Retina (tissue), 1 donor: ENCODE measurements around the gene ERF.

Source experiments
- DNase-seq: peaks from one replicate; pipeline ENCODE4 v3.0.0-alpha.2; 2016

Gene ERF

GRCh38 chr19:42252365-42253244, 2.3 kb downstream of the ERF start:
- DNase-seq, result peak; percentile 68

GRCh38 chr19:42251572-42252358, 3.2 kb downstream of the ERF start:
- peak; percentile 39 for DNase-seq

DNA sequence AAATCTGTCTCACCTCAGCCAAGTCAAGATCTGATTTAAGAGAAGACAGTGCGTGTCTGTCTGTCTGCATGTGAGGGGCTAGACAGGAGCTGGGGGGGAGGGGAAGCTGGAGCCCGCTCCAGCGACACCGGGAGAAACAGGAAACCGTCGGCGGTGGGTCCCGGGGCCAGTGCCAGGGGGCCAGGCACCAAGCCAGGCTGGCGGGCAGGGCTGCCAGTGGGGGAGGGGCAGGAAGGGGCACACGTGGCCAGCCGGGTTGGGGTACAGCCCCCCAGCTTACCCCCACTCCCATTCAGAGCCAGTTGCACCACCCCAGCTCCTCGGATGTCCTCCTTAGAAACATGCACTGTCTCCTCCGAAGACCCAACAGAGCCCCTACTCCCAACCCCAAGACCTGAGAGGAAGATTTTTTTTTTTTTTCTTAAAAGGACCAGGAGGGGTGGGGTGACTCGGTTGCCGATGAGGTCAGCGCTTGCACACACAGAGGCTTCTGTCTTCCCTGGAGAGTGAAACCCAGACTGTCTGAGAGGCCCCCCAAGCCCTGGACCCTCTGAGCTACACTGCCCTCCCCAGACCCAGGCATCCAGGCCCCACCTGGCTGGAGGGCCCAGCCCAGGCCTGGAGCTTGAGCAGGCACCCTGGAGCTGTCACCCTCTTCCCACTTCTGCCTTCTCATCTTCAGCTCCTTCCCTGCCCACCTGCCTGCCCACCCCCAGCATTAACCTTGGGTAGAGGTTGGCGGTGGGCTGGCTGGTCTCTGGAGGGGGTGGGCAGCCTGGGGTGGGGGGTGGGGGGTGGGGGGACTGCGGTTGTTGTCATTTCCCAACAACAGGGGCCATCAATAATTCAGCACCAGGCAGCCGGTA, 4.0 kb downstream of the ERF start:
- peak; percentile 44 for DNase-seq

DNA sequence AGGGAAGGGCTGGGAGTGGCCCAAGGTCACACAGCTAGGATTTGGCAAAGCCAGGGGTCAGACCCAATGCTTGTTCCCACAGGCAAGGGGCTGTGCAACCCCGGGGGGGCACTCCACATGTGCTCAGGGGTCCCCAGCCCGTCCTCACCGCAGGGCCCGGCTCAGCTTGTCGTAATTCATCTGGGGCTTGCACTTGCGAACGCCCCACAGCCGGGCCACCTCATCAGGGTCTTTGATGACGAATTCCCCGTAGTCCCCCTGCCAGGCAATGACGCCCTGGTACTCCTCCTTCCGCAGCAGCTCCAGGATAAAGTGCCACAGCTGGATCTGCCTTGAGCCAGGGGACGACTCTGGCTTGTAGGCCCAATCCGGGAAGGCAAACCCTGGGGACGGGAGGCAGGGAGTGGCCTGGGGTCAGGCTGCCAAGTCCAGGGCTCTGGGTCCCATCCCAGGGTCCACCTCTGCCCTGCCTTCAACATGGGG, 4.7 kb downstream of the ERF start:
- peak; percentile 27 for DNase-seq

GRCh38 chr19:42249769-42250168, 5.2 kb downstream of the ERF start:
- DNase-seq, result no peak

GRCh38 chr19:42249149-42249750, 5.7 kb downstream of the ERF start:
- no peak for DNase-seq

DNA sequence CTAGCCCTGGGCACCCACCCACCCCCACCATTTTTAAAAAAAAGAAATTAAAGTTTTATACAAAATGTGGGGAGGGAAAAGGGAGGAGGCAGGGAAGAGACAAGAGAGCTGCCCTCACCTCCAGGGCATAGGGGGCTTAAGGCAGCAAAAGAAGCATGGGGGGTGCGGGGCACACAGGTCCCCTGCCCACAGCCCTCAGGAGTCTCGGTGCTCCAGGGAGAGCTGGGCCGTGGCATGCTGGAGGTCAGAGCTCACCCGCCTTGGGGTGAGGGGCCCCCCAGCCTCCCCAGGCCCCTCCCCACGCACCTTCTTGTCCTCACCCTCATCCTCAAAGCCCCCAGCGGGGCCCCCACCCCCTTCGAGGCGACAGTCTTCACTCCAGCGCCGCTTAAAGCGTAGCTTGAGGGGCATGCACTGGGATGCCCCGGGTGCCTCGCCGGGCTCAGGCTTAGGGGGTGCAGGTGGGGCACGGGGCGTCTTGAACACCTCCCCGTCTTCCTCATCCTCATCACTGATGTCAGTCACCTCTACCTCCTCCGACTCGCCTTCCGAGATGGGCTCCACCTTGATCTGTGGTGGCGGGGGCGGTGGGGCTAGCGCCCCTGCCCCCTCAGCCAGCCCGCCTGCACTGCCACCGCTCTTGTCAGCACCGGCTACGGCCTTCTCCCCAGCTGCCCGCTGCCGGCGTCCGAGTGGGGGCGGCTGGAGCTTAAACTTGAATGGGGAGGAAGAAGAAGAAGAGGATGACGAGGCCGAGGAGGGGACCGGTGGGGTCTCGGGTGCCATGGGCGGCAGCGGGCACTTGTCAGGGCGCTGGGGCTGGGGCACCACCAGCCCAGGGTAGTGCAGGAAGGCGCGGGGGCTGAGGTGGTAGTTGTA, 6.4 kb downstream of the ERF start:
- DNase-seq, result no peak

DNA sequence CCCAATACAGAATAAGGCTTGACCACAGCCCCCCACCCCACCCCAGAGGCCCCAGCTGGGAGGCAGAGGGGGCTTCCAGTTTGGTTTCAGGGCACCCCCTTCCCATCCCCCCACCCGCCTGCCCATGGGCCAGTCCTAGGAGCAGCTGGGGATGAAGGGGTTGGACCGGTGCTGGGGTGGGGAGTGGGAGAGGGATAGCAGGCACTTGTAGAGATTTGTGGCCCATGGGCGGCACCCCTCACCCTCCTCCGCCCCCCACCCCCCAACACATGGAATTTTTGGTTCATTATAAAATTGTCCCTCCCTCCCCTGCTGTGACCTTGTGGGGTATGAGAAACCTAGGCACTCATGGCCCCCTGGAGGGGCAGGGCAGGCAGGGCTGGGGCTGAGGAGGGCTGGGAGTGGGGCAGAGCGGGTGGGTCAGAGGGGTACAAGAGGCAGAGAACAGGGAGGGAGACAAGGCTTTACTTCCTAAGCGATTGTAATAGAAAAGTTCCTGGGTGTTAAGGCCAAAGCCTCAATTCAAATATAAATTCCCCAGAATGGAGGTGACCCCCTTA, 7.2 kb downstream of the ERF start:
- no peak for DNase-seq

GRCh38 chr19:42246922-42247639, 7.8 kb downstream of the ERF start:
- DNase-seq, result peak; percentile 18

DNA sequence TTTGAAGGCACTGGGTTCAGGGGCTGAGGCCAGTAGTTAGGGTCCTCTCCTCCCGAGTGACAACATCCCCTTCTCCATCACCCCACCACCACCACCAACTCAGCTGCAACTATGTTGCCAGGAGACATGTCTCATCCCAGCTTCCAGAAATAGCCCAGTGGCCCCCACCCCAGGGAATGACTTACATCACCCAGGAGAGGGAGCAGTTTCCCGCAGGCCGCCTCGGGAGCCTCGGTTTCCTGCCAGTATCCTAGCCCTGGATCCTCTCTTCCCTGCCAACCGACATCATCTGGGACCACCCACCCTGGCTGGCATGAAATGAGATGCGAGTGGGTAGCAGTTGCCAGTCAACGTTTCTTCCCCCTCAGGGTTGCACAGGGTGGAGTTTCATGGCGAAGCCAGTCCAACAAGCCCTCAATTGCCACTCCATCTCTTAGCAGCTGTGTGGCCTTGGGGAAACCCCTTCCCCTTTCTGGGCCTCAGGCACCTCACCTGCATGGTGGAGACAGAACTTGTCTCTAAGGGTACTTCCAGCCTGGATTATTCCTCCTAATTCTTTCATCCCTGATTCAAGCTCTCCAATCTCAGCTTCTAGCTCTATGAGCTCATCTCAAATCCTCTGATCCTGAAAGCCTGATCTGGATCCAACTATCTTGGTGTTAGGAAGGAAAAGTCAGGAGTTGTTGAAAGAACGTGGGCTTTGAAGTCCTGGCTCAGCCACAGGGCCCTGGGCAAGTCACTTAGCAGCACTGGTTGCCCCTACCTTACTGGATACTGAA, 8.6 kb downstream of the ERF start:
- DNase-seq, result peak; percentile 52

DNA sequence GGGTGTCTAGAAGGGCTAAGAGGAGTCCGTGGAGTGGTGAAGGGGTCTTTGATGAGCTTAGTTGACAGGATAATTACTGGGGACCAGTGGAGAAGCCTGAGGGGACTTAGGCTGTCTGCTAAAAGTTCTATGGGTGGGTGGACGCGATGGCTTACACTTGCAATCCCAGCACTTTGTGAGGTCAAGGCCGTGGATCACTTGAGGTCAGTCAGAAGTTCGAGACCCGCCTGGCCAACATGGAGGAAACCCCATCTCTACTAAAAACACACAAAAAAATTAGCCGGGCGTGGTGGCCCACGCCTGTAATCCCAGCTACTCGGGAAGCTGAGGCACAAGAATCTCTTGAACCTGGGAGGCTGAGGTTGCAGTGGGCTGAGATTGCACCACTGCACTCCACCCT, 9.7 kb downstream of the ERF start:
- no peak for DNase-seq

DNA sequence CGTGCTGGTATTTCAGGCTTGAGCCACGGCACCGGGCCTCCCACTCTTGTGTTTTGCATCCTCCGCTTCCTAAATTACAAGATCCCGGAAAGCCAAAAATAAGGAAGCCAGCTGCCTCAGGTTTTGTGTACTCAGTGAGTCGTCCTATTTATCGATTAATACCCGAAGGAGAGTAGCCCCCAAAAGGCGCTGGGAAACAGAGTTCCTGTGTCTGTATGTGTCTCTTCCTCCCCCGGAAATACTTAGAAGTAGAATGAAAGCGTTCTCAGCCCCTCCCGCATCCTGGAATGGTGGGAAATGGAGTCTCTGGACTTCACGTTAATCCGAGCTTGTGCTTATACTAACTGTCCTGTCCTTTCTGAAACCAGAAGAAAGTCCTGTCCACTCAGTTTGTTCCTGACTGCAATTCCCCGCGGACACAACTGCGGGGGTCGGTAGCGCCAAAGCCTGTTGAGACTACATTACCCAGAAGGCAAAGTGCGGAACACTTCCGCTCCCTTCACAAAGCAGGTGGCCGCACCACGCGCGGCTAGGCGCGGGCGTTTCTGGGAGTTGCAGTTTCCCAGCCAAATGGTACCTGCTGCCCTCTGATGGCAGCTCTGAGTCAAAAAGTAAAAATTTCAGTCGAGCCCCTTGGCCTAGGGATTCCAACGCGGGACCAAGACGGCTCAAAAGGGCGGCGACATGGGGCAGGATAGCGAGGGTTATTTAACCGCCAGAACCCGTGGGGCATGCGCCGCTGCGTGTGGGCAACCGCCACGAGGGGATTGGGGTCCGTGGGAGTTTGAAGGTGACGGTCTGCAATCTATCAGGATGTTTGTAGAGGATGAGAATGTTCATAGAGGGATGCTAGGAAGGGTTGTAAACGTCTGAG, 10.3 kb downstream of the ERF start:
- peak; percentile 97 for DNase-seq

- DNase-seq, result peak; percentile 99
These were observed 12.2 kb downstream of the ERF start, which contains the start of gene GSK3A for GRCh38 chr19:42242512-42243409. Gene GSK3A (minus strand): TSS chr19:42242602. CDS start chr19:42242465, 137 bp downstream.

DNA sequence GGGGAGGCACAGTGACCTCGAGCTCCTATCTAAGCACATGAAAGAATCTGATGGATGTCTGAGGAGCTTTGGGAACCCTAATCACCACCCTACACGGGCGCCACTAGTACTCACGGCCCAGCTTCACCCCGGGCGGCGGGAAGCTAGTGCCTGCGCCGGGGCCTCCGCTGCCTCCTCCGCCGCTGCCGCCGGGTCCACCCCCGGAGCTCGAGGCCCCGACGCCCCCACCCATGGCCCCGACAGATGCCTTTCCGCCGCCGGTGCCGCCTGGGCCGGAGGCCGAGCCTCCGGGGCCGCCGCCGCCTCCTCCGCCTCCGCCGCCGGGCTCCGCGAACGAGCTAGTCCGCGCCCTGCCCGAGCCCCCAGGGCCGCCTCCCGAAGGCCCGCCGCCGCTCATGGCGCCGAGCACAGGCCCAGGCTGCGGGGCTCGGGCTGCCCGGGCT, 12.8 kb downstream of the ERF start:
- DNase-seq, result peak; percentile 13

GRCh38 chr19:42241279-42241678, 13.6 kb downstream of the ERF start:
- DNase-seq, result no peak

GRCh38 chr19:42239544-42240220, 15.2 kb downstream of the ERF start:
- DNase-seq, result no peak

DNA sequence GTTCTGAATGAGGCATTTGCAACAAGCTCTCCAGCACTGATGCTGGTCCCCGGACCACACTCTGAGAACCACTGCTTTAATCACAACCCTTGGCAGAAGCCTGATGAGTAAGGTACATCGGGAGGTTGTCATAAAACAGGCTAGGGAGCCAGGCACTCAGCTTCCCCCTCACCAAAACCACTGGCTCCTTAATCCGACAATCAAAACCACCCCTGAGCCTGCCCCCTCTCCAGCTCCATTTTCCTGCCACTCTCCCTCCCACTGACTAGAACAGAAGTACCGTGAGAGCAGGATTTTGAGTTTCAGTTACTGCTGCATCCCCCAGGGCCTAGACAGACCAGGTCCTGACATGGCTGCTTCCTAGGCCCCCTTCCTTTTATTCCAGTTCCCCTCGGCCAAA, 19.7 kb downstream of the ERF start:
- DNase-seq, result no peak
